Lower leg skin (tissue), 4 donors: Measurements from ENCODE around the gene MAP4K5. TPM values are rescaled to one million over a fixed set of nuclear protein-coding genes. Genes with fewer than 3 reads are reported as not detected.

Experiments
- DNase-seq, 2 donors: peaks; one replicate each; pipeline ENCODE4 v3.0.0-alpha.2; 2019; ENCODE audit warnings: low spot score in 2 of 2
- H3K4me3 ChIP-seq: fragments of 200-600 bp; sonication (generic); 2 replicates; pipeline ENCODE4 v1.5.1; 2017; ENCODE audit warnings: mild to moderate bottlenecking, low read depth; ENCODE audit not compliant: poor library complexity, severe bottlenecking
- CTCF ChIP-seq, 3 donors: fragments of 450-650 bp; IDR thresholded peaks; one replicate each; pipeline ENCODE4 v1.5.1; 2016; ENCODE audit warnings: antibody characterized with exemption in 3 of 3, mild to moderate bottlenecking in 3 of 3, moderate library complexity in 2 of 3
- POLR2A ChIP-seq, 2 donors: fragments of 450-650 bp; IDR thresholded peaks; one replicate each; pipeline ENCODE4 v1.6.1; 2016 to 2017; ENCODE audit warnings: antibody characterized with exemption in 2 of 2, mild to moderate bottlenecking in 1 of 2, moderate library complexity in 1 of 2
- WGBS, 2 donors: methylation state at CpG; one replicate each; pipeline ENCODE4 v1.1.5; 2018; 5-methylcytosine and 5-hydroxymethylcytosine counted together
- intact Hi-C: fragments of 100-400 bp; cut with DNase I; formaldehyde crosslinking; loops from one replicate; pipeline ENCODE4 v1.15.0; 2023; ENCODE audit warnings: low total_unique reads
- total RNA-seq, 4 donors: library from RNA; depleted of rRNA; stranded (reverse); fragments of >200 nt; gene quantifications; one replicate each; pipeline ENCODE4 v1.1.0, GENCODE V29; 2016

MAP4K5 gene
- total RNA-seq, 4 donors from 2014 or later, result 119 to 292 (median 218) TPM

- WGBS, 2 donors, result 0 to 1% methylated on average over 20 to 66 of the region's 77 CpGs
- DNase-seq, result peak; percentile 26 to 89
- intact Hi-C loops, result no loop called here
These were observed 135.6 kb downstream of the MAP4K5 start, which contains the start of gene CDKL1 for GRCh38 chr14:50396631-50397389. TSS of gene CDKL1 (minus strand) at chr14:50396881. CDS start at chr14:50395868, 1,013 bp downstream.

GRCh38 chr14:50395448-50395847, 136.9 kb downstream of the MAP4K5 start:
- intact Hi-C loops, result no loop called here
- WGBS, 2 donors, result 52 to 66% methylated on average over 5 of the region's 5 CpGs
- DNase-seq, result peak; percentile 29 to 88
- H3K4me3 ChIP-seq, result no peak overlapping the region
- no peak for TF ChIP-seq CTCF (IDR thresholded peaks at IDR 0.05)
- TF ChIP-seq POLR2A (IDR thresholded peaks at IDR 0.05), result no peak

More at GRCh38 chr14:50396631-50397389, 135.6 kb downstream of the MAP4K5 start, which contains the start of gene CDKL1:
- H3K4me3 ChIP-seq, result peak within 1 kb of the TSS; percentile 51
- TF ChIP-seq CTCF (IDR thresholded peaks at IDR 0.05), result no peak
- no peak for TF ChIP-seq POLR2A (IDR thresholded peaks at IDR 0.05)

- no peak overlapping the region for H3K4me3 ChIP-seq
- TF ChIP-seq POLR2A (IDR thresholded peaks at IDR 0.05) (no peak), CTCF (IDR thresholded peaks at IDR 0.05) (no peak)
- DNase-seq, result no peak
- 83 to 94% methylated on average over 5 of the region's 5 CpGs for WGBS, 2 donors
- intact Hi-C loops, result no loop called here
These were observed 137.7 kb downstream of the MAP4K5 start for GRCh38 chr14:50394713-50395112.

GRCh38 chr14:50389668-50390441, 142.5 kb downstream of the MAP4K5 start:
- H3K4me3 ChIP-seq, result no peak overlapping the region
- DNase-seq, result peak in 1 of 2 donors; percentile 21
- 91 to 92% methylated on average over 9 of the region's 9 CpGs for WGBS, 2 donors
- TF ChIP-seq POLR2A (IDR thresholded peaks at IDR 0.05), result no peak
- TF ChIP-seq CTCF (IDR thresholded peaks at IDR 0.05), result no peak
- intact Hi-C loops, result no loop called here

GRCh38 chr14:50388256-50388931, 144.0 kb downstream of the MAP4K5 start:
- intact Hi-C loops, result no loop called here
- TF ChIP-seq POLR2A (IDR thresholded peaks at IDR 0.05) (no peak), CTCF (IDR thresholded peaks at IDR 0.05) (no peak)
- WGBS, 2 donors, result 75% methylated on average over 9 of the region's 9 CpGs

More at GRCh38 chr14:50388256-50388931, 144.0 kb downstream of the MAP4K5 start:
- no peak overlapping the region for H3K4me3 ChIP-seq
- DNase-seq, result no peak
